ENCODE results near the gene RICTOR.

The RICTOR gene, protein sequence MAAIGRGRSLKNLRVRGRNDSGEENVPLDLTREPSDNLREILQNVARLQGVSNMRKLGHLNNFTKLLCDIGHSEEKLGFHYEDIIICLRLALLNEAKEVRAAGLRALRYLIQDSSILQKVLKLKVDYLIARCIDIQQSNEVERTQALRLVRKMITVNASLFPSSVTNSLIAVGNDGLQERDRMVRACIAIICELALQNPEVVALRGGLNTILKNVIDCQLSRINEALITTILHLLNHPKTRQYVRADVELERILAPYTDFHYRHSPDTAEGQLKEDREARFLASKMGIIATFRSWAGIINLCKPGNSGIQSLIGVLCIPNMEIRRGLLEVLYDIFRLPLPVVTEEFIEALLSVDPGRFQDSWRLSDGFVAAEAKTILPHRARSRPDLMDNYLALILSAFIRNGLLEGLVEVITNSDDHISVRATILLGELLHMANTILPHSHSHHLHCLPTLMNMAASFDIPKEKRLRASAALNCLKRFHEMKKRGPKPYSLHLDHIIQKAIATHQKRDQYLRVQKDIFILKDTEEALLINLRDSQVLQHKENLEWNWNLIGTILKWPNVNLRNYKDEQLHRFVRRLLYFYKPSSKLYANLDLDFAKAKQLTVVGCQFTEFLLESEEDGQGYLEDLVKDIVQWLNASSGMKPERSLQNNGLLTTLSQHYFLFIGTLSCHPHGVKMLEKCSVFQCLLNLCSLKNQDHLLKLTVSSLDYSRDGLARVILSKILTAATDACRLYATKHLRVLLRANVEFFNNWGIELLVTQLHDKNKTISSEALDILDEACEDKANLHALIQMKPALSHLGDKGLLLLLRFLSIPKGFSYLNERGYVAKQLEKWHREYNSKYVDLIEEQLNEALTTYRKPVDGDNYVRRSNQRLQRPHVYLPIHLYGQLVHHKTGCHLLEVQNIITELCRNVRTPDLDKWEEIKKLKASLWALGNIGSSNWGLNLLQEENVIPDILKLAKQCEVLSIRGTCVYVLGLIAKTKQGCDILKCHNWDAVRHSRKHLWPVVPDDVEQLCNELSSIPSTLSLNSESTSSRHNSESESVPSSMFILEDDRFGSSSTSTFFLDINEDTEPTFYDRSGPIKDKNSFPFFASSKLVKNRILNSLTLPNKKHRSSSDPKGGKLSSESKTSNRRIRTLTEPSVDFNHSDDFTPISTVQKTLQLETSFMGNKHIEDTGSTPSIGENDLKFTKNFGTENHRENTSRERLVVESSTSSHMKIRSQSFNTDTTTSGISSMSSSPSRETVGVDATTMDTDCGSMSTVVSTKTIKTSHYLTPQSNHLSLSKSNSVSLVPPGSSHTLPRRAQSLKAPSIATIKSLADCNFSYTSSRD (N-terminal part only)

GRCh38 chr5:39074017-39074814, at the start of gene RICTOR:
RICTOR (minus strand) TSS chr5:39074399; CDS start chr5:39074377, 22 bp downstream.
- peak; percentile 92 for DNase-seq

DNA sequence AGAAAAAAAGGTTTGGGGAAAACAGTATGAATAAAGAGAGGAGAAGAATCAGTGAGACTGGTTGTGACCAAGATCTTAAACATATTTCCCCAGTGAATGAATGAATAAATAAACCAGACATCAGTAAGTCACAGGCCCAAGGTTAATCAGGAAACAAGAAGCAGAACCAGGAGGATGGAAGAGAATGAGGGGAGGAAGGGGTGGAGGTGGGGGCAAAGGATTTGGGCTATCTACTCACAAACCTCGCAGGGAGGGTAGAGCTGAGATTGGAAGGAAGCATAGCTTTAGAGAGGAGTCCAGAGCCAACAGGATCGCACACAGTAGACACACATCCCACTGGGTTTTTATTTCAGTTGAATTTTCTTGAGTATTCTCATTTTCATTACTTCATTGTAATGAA, 47.7 kb upstream of the RICTOR start:
- DNase-seq: no peak

DNA sequence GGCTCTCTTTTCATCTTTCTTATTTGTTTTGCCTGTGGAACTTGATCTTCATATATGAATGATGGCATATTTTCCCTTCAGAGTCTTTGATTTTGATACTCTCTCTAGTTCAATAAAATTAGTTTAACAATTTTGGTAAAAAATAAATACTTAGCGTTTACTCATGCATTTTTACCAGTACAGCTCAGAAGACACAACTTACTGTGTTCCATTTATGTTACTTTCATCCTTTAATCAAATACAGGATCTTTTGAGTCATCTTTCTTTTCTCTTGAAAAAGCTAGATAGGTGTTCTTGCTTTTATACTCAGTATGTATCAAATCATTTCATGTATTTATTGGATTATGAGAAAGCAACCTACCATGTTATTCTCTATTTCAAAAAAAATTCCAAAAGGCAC, 47.1 kb upstream of the RICTOR start:
- no peak for DNase-seq

- no peak for DNase-seq
Observed at GRCh38 chr5:39120052-39120420, 45.8 kb upstream of the RICTOR start.

- no peak for DNase-seq
Observed at GRCh38 chr5:39119404-39120051, 45.3 kb upstream of the RICTOR start.

DNA sequence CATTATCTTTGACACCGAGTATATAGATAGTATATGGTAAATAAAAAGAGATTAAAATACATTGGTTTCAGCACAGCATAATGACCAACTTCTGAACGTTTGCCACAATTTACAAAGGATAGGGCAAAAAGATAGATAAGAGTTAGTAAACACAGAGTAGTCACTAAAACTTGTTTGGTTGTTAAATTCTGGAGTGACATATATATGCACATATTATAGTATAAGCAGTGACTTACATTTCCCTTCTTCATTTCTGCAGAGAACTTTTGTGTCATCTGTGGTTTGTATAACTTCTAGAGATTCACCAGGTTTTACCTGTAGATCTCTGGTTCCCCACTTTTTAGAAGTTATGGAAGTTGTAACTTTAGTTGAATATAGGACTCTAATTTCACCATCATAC, 44.4 kb upstream of the RICTOR start:
- DNase-seq: no peak

DNA sequence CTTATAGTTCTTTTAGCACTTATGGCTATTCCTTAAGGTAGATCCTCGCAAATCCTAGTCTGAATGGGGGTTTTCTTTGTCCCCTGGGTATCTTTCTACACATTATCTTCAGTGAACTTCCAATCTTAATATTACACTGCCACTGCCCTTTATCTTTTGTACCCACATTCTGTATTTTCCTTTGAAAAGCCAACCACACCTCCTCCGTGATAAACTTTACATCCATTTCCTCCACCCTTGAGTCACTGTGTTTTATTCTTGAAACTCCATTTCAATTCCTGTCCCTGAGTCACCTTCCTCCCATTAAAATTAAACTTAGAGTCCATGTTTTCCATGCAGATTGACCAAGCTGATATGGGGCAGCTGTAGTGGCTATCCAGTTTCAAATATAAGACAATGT, 43.2 kb upstream of the RICTOR start:
- DNase-seq: no peak

DNA sequence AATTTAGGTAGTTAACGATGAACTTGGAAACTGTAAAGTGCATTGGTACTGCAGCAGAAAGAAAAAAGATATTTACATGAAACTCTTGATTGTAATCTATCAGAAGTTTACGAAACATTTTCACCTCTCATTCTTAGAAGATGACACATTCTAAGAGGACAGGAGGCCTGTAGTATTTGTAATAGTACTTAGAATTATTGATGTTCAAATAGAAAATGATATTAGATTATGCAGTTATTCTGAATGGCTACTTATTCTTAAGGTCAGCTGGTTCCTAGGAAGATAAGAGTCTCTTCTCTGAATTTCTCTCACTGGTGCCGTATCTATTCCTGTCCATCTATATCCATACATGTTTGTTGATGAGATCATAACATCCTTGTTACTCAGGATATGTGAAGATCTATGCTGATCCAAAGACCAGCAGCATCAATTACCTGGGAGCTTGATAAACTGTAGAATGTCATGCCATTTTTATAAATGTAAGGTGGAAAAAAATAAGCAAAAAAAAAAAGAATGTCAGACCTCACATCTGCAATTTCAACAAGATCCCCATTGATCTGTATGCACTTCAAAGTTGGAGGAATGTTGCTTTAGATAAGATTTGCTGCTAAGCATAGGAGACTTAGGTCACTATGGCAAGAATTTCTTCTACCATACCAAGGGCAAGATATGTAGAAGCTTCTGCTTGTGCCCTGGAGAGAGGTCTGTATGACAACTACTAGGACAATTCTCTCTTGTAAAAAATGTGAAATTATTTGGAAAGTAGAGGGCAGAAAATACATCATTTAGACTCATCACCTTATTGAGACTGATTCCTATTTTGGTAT, 42.4 kb upstream of the RICTOR start:
- no peak for DNase-seq

DNA sequence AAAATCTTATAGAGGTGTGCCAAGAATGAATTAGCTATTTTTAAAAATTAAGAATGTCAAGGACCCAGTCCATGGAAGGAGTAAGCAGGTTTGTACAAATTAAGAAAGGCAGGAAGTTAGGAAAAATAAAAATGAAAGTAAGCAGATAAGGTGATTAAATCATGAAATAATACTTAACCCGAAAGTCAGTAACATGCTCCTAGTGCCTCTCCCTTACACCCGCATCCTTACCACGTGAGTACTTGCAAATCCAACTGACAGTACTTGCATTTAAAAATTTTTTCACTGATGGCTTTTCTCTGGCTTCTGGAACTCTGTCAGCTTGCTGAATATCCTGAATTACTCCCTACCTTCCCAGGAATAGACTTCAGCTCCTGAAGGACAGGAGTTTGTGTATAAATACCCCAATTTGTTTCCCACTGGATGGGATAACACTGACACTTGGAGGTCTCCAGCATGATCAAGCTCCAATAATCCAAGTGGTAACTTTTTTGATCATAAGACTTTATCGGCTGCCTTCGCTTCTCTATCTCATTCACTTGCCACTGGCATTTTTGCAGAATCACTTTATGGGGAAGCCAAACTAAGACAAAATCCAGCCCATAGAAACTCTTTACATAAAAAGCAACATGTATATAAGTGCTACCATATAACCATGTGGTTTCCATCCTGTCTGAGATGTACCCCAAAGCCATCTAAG, 41.6 kb upstream of the RICTOR start:
- DNase-seq: no peak

- no peak for DNase-seq
Observed at GRCh38 chr5:39114155-39114554, 40.0 kb upstream of the RICTOR start.

DNA sequence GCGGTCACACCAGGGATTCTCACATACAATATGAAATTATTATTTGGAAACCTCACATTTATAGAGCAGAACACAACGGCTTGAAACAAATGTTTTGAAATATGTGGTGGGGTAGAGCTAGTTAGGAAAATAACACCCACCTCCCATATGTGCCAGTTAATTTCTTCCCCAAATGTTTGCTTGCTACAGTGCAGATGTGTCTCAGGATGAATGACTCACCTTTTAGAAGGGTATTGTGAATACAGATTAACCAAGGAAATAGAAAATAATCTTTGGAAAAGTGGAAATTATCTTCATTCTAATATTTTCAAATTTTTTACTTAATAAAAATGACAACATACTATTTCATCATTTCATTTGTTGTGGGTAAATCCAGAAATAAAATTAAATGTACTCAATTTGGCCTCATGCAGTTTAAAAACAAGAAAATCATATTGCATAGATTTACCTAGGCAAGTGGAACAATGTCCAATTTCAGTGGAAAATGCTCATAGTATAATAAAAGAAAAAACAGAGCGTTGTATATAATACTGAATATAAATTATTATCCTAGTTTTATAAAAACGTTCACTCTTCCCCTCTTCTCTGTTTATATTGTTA, 39.3 kb upstream of the RICTOR start:
- no peak for DNase-seq

DNA sequence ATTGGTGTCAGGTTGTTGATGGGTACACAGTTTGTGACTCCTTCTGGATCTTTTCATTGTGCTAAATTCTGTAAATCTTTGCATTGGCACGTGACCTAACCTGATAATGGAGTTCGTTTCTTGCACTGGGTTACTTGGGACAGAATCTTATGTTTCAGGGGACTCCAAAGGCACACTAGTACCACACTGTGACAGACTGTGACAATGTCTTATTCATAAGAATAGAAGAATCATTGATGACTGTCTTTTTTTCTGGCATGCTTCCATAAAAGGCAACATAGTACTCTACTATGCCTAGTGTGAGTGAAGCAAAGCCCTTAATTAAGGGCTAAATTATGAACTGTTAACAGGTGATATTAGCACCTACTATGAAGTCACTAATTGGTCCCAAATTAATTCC, 35.4 kb upstream of the RICTOR start:
- DNase-seq: no peak

- DNase-seq: no peak
Observed at GRCh38 chr5:39108987-39109386, 34.8 kb upstream of the RICTOR start.

GRCh38 chr5:39107350-39107749, 33.2 kb upstream of the RICTOR start:
- DNase-seq: no peak

- DNase-seq: peak; percentile 5
Observed at GRCh38 chr5:39106322-39106721, 32.1 kb upstream of the RICTOR start.

DNA sequence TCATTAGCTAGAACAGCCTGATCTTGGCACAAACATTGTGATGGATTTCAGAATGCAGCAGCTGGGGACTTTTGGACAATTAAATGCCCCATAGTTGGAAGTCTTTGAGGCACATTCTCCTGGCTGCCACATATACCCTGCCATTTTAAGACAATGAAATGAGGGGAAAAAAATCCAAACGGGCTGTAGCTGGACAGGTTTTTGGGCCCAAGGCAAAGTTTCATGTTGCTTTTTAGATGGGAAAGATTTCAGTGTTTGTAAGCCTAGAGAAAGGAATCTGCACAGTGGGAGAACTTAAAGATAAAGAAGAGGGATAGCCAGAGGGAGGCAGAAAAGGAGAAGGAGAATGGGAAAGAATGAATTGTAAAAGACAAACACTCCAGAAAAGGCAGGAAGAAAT, 30.0 kb upstream of the RICTOR start:
- no peak for DNase-seq

- DNase-seq: no peak
Observed at GRCh38 chr5:39102684-39103155, 28.5 kb upstream of the RICTOR start.

DNA sequence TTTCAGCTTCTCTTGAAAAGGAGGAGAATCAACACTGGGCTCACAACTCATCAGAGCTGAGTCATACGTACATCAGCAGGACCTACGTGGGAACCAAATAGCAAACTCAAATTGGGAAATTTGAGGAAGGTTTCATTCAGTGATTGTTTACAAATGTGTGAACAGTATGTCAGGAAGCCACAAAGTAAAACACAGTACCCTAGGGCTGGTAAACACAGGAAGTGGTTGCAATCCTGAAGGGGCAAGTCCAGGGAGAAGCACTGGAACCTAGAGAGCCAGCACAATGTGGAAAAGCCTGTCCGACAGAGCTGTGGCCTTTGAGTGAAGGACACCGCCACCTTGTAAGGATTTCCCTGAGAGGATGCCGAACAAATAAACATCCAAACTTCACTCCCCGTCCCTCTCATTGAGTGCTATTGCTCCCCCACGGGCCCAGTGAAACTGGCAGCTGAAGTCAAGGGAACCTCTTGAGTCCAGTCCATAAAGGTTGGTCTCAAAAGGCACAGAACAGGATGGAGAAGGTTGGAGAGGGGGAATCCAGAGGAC, 26.7 kb upstream of the RICTOR start:
- peak; percentile 78 for DNase-seq

DNA sequence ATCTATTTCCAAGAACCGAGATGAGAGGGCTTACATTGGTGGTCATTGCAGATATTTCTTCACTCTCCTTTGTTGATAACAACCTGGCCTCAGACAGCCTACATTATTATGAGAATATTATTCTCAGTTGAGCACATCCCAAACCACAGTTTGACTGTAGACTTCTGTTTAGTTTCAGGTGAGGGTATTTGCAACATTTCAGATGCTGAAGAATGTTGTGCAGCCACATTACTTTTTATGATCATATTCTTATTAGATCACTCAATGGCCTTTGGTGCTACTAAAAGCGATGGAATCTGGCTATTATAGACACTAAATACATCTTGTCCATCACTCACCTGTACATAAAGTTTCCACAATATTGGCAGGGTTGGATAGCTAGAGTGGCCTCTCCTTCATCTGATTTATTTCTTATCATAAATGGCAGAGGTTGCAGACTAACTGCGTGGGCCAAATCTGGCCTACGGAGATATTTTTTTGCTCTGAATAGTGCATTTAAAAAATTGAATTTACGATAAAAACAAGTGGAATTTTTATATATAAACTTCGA, 26.2 kb upstream of the RICTOR start:
- DNase-seq: no peak
